Suprapubic skin (tissue), 4 donors: ENCODE results near the gene RTL9.

Experiments
- CTCF ChIP-seq, 2 donors: fragments of 200-600 bp in 1 of 2; fragments of 450-650 bp in 1 of 2; sonication (generic) in 1 of 2; IDR thresholded peaks; one replicate each; pipeline ENCODE4 v1.5.1; 2016 to 2019; ENCODE audit warnings: antibody characterized with exemption in 2 of 2, mild to moderate bottlenecking in 1 of 2, moderate library complexity in 1 of 2
- EP300 ChIP-seq: sonication (generic); formaldehyde crosslinking; IDR thresholded peaks from one replicate; pipeline ENCODE4 v1.6.1; 2017; ENCODE audit warnings: antibody characterized with exemption
- POLR2AphosphoS5 ChIP-seq, 3 donors: sonication (generic); formaldehyde crosslinking; IDR thresholded peaks; one replicate each; pipeline ENCODE4 v1.6.1; 2017; ENCODE audit warnings: antibody characterized with exemption in 3 of 3

GRCh38 chrX:110358548-110358947 lies at the start of gene RTL9:
- TF ChIP-seq CTCF (IDR thresholded peaks at IDR 0.05) (no peak), POLR2AphosphoS5 (IDR thresholded peaks at IDR 0.05) (no peak), EP300 (no peak)
